Astrocyte (in vitro differentiated cells and primary cell): ENCODE results near the gene CERS4. TPM values are rescaled to one million over a fixed set of nuclear protein-coding genes. Genes with fewer than 3 reads are reported as not detected.
A peak's percentile ranks its signal among the peaks of the same experiment; 100 is the strongest.

ENCODE experiments used
- DNase-seq: peaks from one replicate; pipeline ENCODE4 v3.0.0-alpha.2; 2010; ENCODE audit warnings: low read depth
- FAIRE-seq: peaks from 2 replicates; lab custom pipeline; 2011; peaks lifted over from hg19 to GRCh38; lab: Jason Lieb, UNC
- H2AFZ ChIP-seq: 2 replicates; pipeline ENCODE4 v1.6.0; 2012; ENCODE audit warnings: low read depth, low read length, inconsistent platforms
- H3K27ac ChIP-seq: 2 replicates; pipeline ENCODE4 v1.5.1; 2011; ENCODE audit warnings: low read depth, low read length, inconsistent platforms
- H3K27me3 ChIP-seq: 2 replicates; pipeline ENCODE4 v1.6.0; 2011; ENCODE audit warnings: low read length, inconsistent platforms; ENCODE audit not compliant: insufficient read depth
- H3K36me3 ChIP-seq: 2 replicates; pipeline ENCODE4 v1.5.1; 2011; ENCODE audit warnings: low read length, inconsistent platforms; ENCODE audit not compliant: insufficient read depth
- H3K4me1 ChIP-seq: 2 replicates; pipeline ENCODE4 v1.5.1; 2011; ENCODE audit warnings: low read length, inconsistent platforms; ENCODE audit not compliant: insufficient read depth
- H3K4me2 ChIP-seq: 2 replicates; pipeline ENCODE4 v1.6.0; 2012; ENCODE audit warnings: low read length, inconsistent platforms
- H3K4me3 ChIP-seq: 2 replicates; pipeline ENCODE4 v1.5.1; 2011; ENCODE audit warnings: low read depth, mild to moderate bottlenecking, low read length, inconsistent platforms; ENCODE audit not compliant: insufficient read depth
- H3K79me2 ChIP-seq: 2 replicates; pipeline ENCODE4 v1.6.0; 2012; ENCODE audit warnings: mild to moderate bottlenecking, low read length, inconsistent platforms; ENCODE audit not compliant: insufficient read depth
- H3K9ac ChIP-seq: 2 replicates; pipeline ENCODE4 v1.6.0; 2012; ENCODE audit warnings: mild to moderate bottlenecking, low read length, inconsistent platforms
- H3K9me3 ChIP-seq: 2 replicates; pipeline ENCODE4 v1.5.1; 2012; ENCODE audit warnings: low read depth, mild to moderate bottlenecking, low read length, inconsistent platforms; ENCODE audit not compliant: insufficient read depth
- H4K20me1 ChIP-seq: 2 replicates; pipeline ENCODE4 v1.6.0; 2012; ENCODE audit warnings: low read length, inconsistent platforms; ENCODE audit not compliant: insufficient read depth
- H3K27ac Mint-ChIP-seq: one replicate; pipeline ENCODE4 v1.8.0; 2021; ENCODE audit warnings: mild to moderate bottlenecking, mixed read lengths; ENCODE audit not compliant: unreplicated experiment
- H3K27me3 Mint-ChIP-seq: one replicate; pipeline ENCODE4 v1.8.0; 2021; ENCODE audit warnings: low read depth, mixed read lengths; ENCODE audit not compliant: unreplicated experiment
- H3K36me3 Mint-ChIP-seq: one replicate; pipeline ENCODE4 v1.8.0; 2021; ENCODE audit warnings: low read depth, mixed read lengths; ENCODE audit not compliant: unreplicated experiment
- H3K4me1 Mint-ChIP-seq: one replicate; pipeline ENCODE4 v1.8.0; 2021; ENCODE audit warnings: low read depth, mixed read lengths; ENCODE audit not compliant: unreplicated experiment
- H3K4me3 Mint-ChIP-seq: one replicate; pipeline ENCODE4 v1.8.0; 2021; ENCODE audit warnings: mild to moderate bottlenecking, moderate library complexity, mixed read lengths; ENCODE audit not compliant: unreplicated experiment
- H3K9me3 Mint-ChIP-seq: one replicate; pipeline ENCODE4 v1.8.0; 2021; ENCODE audit warnings: mild to moderate bottlenecking, mixed read lengths; ENCODE audit not compliant: unreplicated experiment
- CTCF ChIP-seq: IDR thresholded peaks from 2 replicates; pipeline ENCODE4 v1.5.1; 2011; ENCODE audit warnings: low read depth, mild to moderate bottlenecking, inconsistent platforms, low read length, moderate library complexity; ENCODE audit not compliant: insufficient read depth
- EZH2 ChIP-seq: IDR thresholded peaks from 2 replicates; pipeline ENCODE4 v1.6.1; 2012; ENCODE audit warnings: mild to moderate bottlenecking, low read length, inconsistent platforms; ENCODE audit not compliant: insufficient read depth
- total RNA-seq: library from RNA; stranded (reverse); gene quantifications from 2 replicates; pipeline ENCODE4 v1.2.1, GENCODE V29; 2021

CERS4 gene
- total RNA-seq, 1 donor from 2014 or later, result 15.7 TPM

- Histone ChIP-seq H3K9me3 (peaks cover 2% of the 10 kb centered on the region), H3K79me2 (no peaks in the 10 kb centered on the region), H3K9ac (no peak overlapping the region), H3K36me3 (no peaks in the 10 kb centered on the region), H4K20me1 (no peaks in the 10 kb centered on the region), H2AFZ (no peak overlapping the region), H3K27ac (no peak overlapping the region), H3K4me2 (no peak overlapping the region), H3K27me3 (no peaks in the 10 kb centered on the region), H3K4me1 (peaks cover 10% of the 10 kb centered on the region), H3K4me3 (no peak overlapping the region)
- DNase-seq (no peak), FAIRE-seq (no peak)
- peaks cover 12% of the 10 kb centered on the region for H3K9me3 Mint-ChIP-seq
- TF ChIP-seq CTCF, result no peak
- TF ChIP-seq EZH2, result no peak
- no peaks in the 10 kb centered on the region for H3K27me3 Mint-ChIP-seq
- no peak overlapping the region for H3K27ac Mint-ChIP-seq
- H3K36me3 Mint-ChIP-seq, result peaks cover 2% of the 10 kb centered on the region
- H3K4me1 Mint-ChIP-seq, result peaks cover 18% of the 10 kb centered on the region
- H3K4me3 Mint-ChIP-seq, result no peak overlapping the region
These were observed 29.1 kb downstream of the CERS4 start for GRCh38 chr19:8238251-8238650.

GRCh38 chr19:8239528-8240273 lies 30.5 kb downstream of the CERS4 start:
- H3K36me3 Mint-ChIP-seq, result peaks cover 4% of the 10 kb centered on the region
- H3K27me3 Mint-ChIP-seq, result no peaks in the 10 kb centered on the region
- Histone ChIP-seq H3K4me2 (peak overlapping the region; percentile 73), H3K36me3 (no peaks in the 10 kb centered on the region), H4K20me1 (no peaks in the 10 kb centered on the region), H3K9me3 (peaks cover 5% of the 10 kb centered on the region), H2AFZ (no peak overlapping the region), H3K9ac (no peak overlapping the region), H3K27ac (no peak overlapping the region), H3K4me3 (no peak overlapping the region), H3K27me3 (no peaks in the 10 kb centered on the region), H3K79me2 (no peaks in the 10 kb centered on the region), H3K4me1 (peaks cover 10% of the 10 kb centered on the region)
- no peak overlapping the region for H3K4me3 Mint-ChIP-seq
- peaks cover 16% of the 10 kb centered on the region for H3K4me1 Mint-ChIP-seq
- TF ChIP-seq EZH2 (no peak), CTCF (no peak)
- H3K27ac Mint-ChIP-seq, result no peak overlapping the region
- peaks cover 12% of the 10 kb centered on the region for H3K9me3 Mint-ChIP-seq
- DNase-seq (no peak), FAIRE-seq (no peak)
